NT2/D1 (cell line): ENCODE measurements around the gene GUCY2F.
A peak's percentile ranks its signal among the peaks of the same experiment; 100 is the strongest.

ENCODE experiments used
- DNase-seq: peaks from one replicate; pipeline ENCODE4 v3.0.0-alpha.2; 2011; ENCODE audit warnings: low read depth, low spot score
- H3K27me3 ChIP-seq: 2 replicates; pipeline ENCODE4 v1.6.0; 2011; ENCODE audit warnings: mild to moderate bottlenecking; ENCODE audit not compliant: insufficient read length, insufficient read depth
- H3K36me3 ChIP-seq: 2 replicates; pipeline ENCODE4 v1.6.1; 2011; ENCODE audit warnings: mild to moderate bottlenecking, low read length, mixed read lengths; ENCODE audit not compliant: insufficient read depth, insufficient read length
- H3K4me1 ChIP-seq: 2 replicates; pipeline ENCODE4 v1.5.1; 2011; ENCODE audit not compliant: insufficient read depth, insufficient read length
- H3K4me3 ChIP-seq: 2 replicates; pipeline ENCODE4 v1.5.1; 2011; ENCODE audit warnings: low read depth; ENCODE audit not compliant: insufficient read length
- H3K9ac ChIP-seq: 2 replicates; pipeline ENCODE4 v1.6.0; 2011; ENCODE audit warnings: low read depth; ENCODE audit not compliant: insufficient read length
- H3K9me3 ChIP-seq: 2 replicates; pipeline ENCODE4 v1.5.1; 2011; ENCODE audit warnings: mild to moderate bottlenecking, low read length; ENCODE audit not compliant: insufficient read depth
- SUZ12 ChIP-seq: IDR thresholded peaks from 2 replicates; pipeline ENCODE4 v1.6.1; 2011; ENCODE audit not compliant: insufficient read length, insufficient read depth; ENCODE audit errors: extremely low read depth
- YY1 ChIP-seq: IDR thresholded peaks from 2 replicates; pipeline ENCODE4 v1.6.1; 2011; ENCODE audit not compliant: insufficient read length, insufficient read depth
- ZNF274 ChIP-seq: IDR thresholded peaks from 2 replicates; pipeline ENCODE4 v1.6.1; 2011; ENCODE audit warnings: mild to moderate bottlenecking, low read depth, low read length

GUCY2F gene

GRCh38 chrX:109374262-109374960 is 107.5 kb downstream of the GUCY2F start:
- DNase-seq = peak; percentile 13
- Histone ChIP-seq H3K27me3 (no peaks in the 10 kb centered on the region), H3K4me1 (no peaks in the 10 kb centered on the region), H3K9me3 (peaks cover 9% of the 10 kb centered on the region; the same call in 1 of the 2 replicates), H3K9ac (no peak overlapping the region), H3K4me3 (no peak overlapping the region), H3K36me3 (no peaks in the 10 kb centered on the region)
- no peak for TF ChIP-seq ZNF274
- no peak for TF ChIP-seq YY1
- no peak for TF ChIP-seq SUZ12

- no peaks in the 10 kb centered on the region for H3K4me1 ChIP-seq
- no peak overlapping the region for H3K4me3 ChIP-seq
- peaks cover 4% of the 10 kb centered on the region; the same call in 1 of the 2 replicates for H3K9me3 ChIP-seq
- H3K36me3 ChIP-seq = no peaks in the 10 kb centered on the region
- DNase-seq = no peak
- TF ChIP-seq YY1 = no peak
- TF ChIP-seq SUZ12 = no peak
- no peak for TF ChIP-seq ZNF274
- no peak overlapping the region for H3K9ac ChIP-seq
- H3K27me3 ChIP-seq = no peaks in the 10 kb centered on the region
Observed at GRCh38 chrX:109373468-109373867, 108.4 kb downstream of the GUCY2F start.

- Histone ChIP-seq H3K36me3 (no peaks in the 10 kb centered on the region), H3K4me3 (no peak overlapping the region), H3K9ac (no peak overlapping the region), H3K4me1 (no peaks in the 10 kb centered on the region), H3K27me3 (no peaks in the 10 kb centered on the region), H3K9me3 (peaks cover 1% of the 10 kb centered on the region; the same call in 1 of the 2 replicates)
- TF ChIP-seq YY1 = no peak
- TF ChIP-seq SUZ12 = no peak
- TF ChIP-seq ZNF274 = no peak
- no peak for DNase-seq
Observed at GRCh38 chrX:109372716-109373115, 109.2 kb downstream of the GUCY2F start.

GRCh38 chrX:109372291-109372690 is 109.6 kb downstream of the GUCY2F start:
- Histone ChIP-seq H3K9me3 (no peaks in the 10 kb centered on the region), H3K9ac (no peak overlapping the region), H3K4me3 (no peak overlapping the region), H3K27me3 (no peaks in the 10 kb centered on the region), H3K36me3 (no peaks in the 10 kb centered on the region), H3K4me1 (no peaks in the 10 kb centered on the region)
- TF ChIP-seq ZNF274 (no peak), YY1 (no peak), SUZ12 (no peak)
- no peak for DNase-seq

GRCh38 chrX:109362101-109362500 is 119.8 kb downstream of the GUCY2F start:
- Histone ChIP-seq H3K27me3 (no peaks in the 10 kb centered on the region), H3K9ac (no peak overlapping the region), H3K36me3 (no peaks in the 10 kb centered on the region), H3K9me3 (no peaks in the 10 kb centered on the region; the same call in 1 of the 2 replicates), H3K4me3 (no peak overlapping the region), H3K4me1 (no peaks in the 10 kb centered on the region)
- TF ChIP-seq YY1 (no peak), ZNF274 (no peak), SUZ12 (no peak)
- no peak for DNase-seq

- no peak for DNase-seq
Observed at GRCh38 chrX:109360301-109360700, 121.6 kb downstream of the GUCY2F start.

GRCh38 chrX:109357706-109358105 is 124.2 kb downstream of the GUCY2F start:
- H3K4me1 ChIP-seq = no peaks in the 10 kb centered on the region
- no peak for TF ChIP-seq YY1
- TF ChIP-seq ZNF274 = no peak
- no peak for TF ChIP-seq SUZ12
- H3K36me3 ChIP-seq = no peaks in the 10 kb centered on the region
- H3K9ac ChIP-seq = no peak overlapping the region
- no peaks in the 10 kb centered on the region; the same call in 1 of the 2 replicates for H3K9me3 ChIP-seq
- H3K4me3 ChIP-seq = no peak overlapping the region
- no peaks in the 10 kb centered on the region for H3K27me3 ChIP-seq
- DNase-seq = no peak

More at GRCh38 chrX:109360301-109360700, 121.6 kb downstream of the GUCY2F start:
- Histone ChIP-seq H3K36me3 (no peaks in the 10 kb centered on the region), H3K27me3 (no peaks in the 10 kb centered on the region), H3K4me1 (no peaks in the 10 kb centered on the region), H3K4me3 (no peak overlapping the region), H3K9ac (no peak overlapping the region), H3K9me3 (no peaks in the 10 kb centered on the region; the same call in 1 of the 2 replicates)
- TF ChIP-seq SUZ12 = no peak
